HG02870 (cell line): ENCODE measurements around the gene CARMIL1.
"Not testable (repeated sequence)": the region's sequence is repeated elsewhere in the genome, so short reads cannot be mapped to it uniquely, and the experiment has no call there.

Source experiments
- ATAC-seq: cut with Tn5 transposase; IDR thresholded peaks from one replicate; pipeline ENCODE4 v1.9.1; 2021; ENCODE audit warnings: mild to moderate bottlenecking, moderate library complexity; ENCODE audit not compliant: unreplicated experiment

CARMIL1 gene

DNA sequence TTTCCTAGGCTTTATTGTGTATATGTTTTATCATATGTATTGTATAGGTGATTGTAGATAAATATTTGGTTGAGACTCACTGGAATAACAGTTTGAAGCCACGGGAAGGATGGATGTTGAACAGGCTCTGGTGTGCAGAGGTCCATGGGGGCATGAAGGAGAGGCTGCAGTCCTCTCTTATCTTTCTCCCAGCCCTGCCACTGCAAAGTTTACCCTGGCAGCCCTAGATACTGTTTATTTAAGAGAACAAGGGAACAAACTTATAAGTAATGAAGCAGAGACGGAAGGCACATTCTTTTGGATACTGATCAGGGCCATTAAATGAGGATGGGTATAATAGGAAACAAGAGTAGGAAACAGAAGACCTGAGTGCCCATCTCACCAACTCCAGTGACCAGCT lies 269.3 kb downstream of the CARMIL1 start:
- ATAC-seq = no peak

DNA sequence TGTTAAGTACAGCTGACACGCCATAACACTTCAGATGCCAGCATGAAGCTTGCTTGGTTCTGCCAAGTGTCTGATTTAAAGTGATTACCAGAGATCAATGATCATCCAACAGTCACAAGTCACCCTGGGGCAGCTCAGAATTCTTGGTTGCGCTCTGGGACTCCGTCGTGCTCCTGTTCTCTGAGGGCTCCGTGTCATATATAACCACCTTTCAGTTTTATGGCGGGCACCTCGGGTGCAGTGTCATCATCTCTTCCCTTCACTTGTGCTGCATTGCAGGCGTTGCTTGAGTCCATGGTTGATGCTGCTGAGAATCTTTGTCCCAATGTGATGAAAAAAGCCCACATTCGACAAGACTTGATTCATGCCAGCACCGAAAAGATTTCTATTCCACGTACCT lies 271.5 kb downstream of the CARMIL1 start:
- ATAC-seq = no peak

DNA sequence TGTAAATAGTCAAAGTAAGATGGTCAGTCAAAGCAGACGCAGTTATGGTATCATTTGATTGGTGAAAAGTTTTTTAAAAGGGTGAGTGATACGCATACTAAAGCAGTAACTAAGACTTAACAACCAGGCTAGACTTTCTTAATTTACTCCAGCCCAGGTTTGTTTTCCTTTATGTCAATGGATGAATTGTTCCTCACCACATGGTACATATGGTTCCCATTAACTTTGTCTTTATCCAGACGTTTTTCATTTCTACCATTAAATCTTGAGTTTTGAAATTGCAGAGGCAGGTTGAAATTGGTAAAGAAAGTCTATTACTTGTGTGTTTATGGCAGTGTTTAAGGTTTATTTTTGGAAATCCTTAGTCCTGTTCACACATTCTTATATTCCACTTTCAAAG lies 274.3 kb downstream of the CARMIL1 start:
- no peak for ATAC-seq

DNA sequence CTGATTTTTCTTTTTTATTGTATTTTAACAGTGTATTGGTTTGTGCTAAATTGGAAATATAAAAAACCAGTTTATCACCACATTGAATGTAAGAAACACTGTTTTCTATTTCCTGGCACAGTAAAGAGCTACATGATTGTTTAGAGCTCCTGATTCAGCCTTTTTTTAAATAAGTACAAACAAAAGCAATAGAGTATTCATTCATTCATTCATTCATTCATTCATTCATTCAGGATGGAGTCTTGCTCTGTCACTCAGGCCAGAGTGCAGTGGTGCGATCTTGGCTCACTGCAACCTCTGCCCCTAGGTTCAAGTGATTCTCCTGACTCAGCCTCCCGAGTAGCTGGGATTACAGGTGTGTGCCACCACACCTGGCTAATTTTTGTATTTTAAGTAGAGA lies 276.0 kb downstream of the CARMIL1 start:
- no peak for ATAC-seq

DNA sequence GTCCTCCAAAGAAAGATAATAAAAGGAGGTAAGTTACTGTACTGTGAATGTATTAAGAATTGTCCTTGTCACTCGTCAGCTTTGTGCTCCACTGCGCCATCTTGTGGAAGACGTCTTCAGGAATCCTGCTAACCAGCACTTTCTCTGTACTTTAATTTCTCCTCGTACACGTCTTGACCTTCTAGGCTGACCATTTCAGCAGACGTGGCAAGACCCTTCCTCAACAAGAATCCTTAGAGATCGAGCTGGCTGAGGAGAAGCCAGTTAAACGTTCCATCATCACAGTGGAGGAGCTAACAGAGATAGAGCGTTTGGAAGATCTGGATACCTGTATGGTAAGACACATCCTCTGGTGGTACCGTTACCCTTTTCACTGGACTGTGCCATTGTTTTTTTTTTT lies 277.3 kb downstream of the CARMIL1 start:
- ATAC-seq = no peak

DNA sequence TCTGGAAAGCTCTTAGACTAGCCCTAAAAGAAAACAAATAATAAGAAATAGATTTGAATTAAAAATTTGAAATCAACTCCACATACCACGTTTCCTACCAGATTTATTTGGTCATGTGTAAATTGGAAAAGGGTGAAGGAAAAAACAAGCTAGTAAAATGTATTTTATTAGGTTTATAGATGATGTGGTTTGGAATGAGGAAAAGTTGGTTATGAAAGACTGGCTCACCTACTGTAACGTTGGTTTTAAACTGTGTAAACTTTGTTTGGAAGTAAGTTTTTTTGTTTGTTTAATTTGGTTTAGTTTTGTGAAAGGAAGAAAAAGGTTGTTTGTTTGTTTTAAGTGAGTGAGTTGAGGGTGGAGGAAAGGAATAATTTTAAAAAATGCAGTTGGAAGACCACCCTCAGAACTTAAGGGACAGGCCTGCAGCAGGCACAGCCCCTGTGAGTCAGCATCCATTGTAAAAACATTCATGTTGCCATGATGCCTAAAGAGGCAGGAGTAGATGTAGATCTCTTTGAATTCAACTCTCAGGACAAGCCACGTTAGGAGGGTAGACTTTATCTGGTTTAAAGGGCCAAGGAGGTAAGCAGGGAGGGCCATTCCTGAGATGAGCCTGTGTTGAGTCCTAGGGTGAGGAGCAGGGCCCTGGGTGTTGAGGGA lies 279.1 kb downstream of the CARMIL1 start:
- no peak for ATAC-seq

DNA sequence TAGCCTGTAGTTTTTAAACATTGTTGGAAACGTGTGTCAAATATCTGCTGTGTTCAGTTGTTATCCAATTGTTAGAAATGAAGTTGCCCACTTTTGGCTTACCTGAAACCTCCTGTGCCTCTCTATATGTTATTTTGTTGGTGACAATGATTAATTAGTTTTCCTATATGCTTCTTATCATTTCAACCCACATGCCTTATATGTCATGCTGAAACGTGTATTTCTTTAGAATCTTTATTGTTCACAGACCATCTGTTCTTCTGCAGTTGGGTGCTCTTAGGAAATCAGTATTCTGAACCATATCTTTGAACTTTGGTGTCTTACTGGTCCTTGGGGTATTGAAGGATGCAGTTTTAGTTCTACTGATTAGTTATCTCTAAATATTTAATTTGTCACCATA lies 281.7 kb downstream of the CARMIL1 start:
- ATAC-seq = no peak

DNA sequence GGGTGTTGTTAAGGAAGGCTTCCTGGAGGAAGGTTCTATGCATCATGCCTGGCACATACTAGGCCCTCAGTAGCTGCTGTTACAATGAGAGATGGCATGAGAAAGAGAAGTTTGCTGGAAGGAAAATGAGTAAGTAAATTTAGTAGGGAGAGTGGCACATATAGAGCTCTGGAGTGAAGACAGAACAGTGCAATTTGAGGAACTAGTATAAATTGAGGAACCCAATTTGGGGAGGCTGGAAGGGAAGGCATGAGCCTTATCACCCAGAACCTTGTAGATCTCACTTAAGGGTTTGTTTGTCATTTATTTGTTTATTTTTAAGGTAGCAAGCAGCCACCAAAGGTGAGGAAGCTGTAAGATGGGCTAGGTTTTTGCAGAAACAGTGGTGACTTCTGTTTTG lies 285.8 kb downstream of the CARMIL1 start:
- ATAC-seq = no peak

DNA sequence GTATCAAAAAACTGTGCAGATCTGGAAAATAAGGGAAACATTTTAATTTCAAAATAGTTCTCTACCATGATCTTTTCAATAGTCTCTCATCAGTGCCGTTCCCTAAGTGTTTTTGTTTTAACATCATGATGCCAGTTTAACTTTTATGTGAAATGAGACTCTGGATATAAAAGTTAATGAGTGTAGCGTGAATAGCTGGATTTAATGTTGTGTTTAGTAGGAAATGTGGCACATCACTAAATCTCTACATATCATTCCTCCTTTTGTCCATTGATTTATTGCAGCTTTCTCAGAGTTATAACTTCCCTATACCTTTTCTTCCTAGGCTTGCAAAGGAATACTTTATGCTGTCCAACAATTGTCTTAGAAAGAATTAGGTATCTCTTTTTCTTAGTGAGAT lies 291.4 kb downstream of the CARMIL1 start:
- ATAC-seq = no peak

DNA sequence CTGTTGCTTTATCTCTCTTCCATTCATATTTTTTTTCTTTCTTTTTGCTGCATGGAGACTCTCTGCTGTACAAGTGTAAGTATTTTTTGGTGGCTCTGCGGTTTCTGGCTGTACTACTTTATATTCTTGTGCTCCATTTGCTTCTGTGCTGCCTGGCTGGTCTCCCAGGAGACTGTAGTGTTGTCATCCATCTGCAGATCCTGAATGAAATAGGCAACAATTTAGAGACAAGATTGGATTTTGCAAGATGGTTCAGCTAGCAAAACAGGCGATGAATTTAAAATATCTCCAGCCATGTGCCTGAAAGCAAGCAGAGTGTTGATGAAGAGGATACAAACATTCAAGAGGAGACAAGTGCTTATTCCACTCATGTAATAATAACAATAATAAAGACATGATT lies 297.7 kb downstream of the CARMIL1 start:
- ATAC-seq = no peak

DNA sequence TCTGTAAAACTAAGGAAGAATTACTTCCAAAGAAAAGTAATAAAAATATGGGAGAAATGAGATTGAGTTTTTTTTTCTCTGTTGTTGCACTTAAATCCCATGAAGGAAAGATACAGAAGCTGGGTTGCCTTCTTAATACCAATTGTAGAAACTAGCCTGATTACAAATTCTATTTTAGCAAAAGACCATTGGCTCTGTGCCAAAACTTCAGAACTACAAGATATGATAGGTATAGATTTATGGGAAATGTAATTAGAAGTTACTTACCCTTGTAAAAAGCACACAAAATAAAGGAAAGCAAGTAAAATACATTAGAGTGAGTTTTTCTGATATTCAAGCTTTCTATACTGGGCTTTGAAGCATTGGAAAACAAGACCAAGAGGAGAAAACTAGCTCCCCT lies 299.4 kb downstream of the CARMIL1 start:
- no peak for ATAC-seq

DNA sequence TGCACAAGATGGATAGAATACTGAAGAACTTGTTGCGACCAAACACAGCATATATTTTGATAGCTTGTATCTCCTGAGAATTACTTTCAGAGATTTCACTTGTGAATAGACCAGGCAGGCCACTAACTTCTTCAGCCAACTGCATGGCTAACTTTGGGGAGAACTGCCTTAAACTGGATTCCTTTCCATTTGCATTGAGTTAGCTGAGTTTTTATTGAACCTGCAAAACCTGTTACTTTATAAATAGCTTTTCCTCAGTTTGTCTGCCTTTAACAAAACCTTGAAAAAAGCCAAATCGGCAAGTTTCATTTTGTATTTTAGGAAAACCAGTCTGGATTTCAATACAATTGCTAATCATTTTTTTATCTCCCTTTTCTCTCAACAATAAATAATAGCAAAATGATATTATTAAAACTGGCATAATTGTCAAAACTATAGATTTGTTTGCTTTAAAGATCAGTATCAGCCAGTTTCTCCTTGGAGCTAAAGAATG lies 300.3 kb downstream of the CARMIL1 start:
- ATAC-seq = no peak

DNA sequence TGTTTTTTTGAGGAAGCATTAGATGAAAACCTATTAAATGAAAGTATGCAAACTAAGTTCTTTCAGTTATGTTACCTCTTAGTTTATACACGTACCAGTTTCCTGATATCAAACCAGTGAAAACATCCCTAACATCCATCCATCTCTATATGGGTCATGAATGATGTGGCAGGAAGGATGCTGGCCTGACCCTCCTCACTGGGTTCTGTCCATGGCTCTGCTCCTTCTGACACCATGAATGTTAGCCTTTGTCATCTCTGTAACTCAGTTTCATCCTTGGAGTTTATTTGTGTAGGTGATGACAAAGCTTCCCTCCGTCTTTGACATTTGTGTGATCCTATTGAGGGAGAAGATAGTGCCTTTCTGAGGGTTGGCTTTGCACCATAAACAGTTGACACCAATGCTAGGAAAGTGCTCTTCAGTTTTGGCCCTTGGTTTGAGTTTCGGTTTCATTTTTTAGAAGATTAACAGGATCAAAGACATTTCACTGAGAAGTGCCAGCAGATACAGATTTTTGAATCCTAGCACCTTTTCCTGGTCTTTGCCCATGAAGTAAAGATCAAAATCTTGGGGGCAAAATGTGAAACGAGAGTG lies 300.8 kb downstream of the CARMIL1 start:
- no peak for ATAC-seq

DNA sequence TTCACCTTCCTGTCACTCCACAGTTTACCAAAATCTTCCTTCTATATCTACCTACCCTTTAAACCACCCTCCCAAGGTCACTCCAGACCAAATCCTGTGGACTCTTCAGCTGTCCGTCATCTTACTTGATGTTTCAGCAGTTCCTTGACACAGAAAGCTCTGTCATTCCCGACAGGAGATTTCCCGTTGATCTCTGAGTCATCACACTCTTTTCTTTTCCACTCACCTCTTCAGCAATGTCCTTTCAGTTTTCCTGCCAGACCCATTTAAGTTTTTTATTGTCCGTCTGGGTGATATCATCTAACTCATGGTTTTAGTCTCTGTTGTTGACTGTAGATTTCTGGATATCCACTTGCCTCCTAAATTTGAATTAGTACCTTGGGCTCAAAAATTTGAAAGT lies 302.9 kb downstream of the CARMIL1 start:
- ATAC-seq = no peak

DNA sequence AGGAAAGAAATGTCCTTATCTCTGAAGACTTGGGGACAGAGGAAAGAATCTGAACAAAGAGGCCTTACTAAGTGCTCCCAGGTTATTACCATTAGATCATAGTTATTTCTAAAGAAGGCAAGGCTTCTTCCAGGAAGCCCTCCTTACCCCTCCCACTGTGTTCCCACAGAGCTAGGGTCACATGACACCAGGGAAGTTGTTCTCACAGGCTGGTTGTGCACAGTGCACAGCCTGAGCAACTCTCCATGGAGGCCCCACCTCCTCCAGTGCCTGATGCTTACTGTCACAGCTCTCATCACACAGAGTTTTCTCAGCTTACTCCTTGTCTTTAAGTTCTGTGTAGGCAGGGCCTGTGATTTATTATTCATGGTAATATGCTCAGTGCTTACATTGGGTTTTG lies 303.9 kb downstream of the CARMIL1 start:
- ATAC-seq = no peak

DNA sequence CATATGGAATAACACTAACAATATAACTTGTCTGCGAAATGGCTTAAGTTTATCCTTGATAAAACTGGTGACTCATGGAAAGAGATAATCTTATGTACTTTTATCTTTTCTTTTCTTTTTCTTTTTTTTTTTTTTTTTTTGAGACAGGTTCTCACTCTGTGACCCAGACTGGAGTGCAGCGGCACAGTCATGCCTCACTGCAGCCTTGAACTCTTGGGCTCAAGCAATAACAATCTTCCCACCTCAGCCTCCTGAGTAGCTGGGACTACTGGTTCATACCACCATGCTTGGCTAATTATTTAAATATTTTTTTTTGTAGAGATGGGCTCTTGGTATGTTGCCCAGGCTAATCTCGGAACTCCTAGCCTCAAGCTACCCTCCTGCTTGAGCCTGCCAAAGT lies 304.7 kb downstream of the CARMIL1 start:
- no peak for ATAC-seq

DNA sequence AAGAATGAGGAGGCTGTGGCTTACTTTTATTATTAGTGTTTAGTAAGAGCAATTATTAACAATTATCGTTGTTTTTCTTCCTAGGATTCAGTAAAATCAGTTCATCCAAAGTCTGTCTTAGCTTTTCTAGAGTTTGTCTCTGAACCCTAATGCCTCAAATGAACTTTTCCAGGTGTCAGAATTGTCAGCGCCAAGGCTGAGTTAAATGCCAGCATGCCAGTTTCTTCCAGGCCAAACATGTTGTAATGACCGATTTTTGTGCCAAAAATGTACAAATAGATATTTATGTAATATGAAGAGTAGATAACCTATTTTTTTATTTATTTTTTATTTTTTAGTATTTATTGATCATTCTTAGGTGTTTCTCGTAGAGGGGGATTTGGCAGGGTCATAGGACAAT lies 306.1 kb downstream of the CARMIL1 start:
- no peak for ATAC-seq

DNA sequence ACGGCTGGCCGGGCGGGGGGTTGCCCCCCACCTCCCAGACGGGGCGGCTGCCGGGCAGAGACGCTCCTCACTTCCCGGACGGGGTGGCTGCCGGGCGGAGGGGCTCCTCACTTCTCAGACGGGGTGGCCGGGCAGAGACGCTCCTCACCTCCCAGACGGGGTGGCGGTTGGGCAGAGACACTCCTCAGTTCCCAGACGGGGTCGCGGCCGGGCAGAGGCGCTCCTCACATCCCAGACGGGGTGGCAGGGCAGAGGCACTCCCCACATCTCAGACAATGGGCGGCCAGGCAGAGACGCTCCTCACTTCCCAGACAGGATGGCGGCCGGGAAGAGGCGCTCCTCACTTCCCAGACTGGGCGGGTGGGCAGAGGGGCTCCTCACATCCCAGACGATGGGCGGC lies 306.9 kb downstream of the CARMIL1 start:
- ATAC-seq = not testable (repeated sequence)

DNA sequence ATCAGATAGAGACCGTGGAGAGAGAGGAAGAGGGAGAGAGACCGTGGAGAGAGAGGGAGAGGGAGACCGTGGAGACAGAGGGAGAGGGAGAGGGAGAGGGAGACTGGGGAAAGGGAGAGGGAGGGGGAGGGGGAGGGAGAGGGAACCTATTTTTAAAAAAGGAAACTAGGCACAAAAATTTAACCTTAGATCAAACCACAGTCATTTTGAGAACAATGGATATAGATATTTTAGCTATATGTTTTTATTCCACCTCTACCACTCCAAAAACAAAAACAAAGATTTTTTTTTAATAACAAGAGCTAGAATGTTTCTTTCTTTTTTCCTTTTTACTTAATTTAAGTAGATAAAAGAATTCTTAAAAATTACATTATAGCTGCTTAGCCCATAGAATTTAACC lies 307.8 kb downstream of the CARMIL1 start:
- ATAC-seq = no peak

DNA sequence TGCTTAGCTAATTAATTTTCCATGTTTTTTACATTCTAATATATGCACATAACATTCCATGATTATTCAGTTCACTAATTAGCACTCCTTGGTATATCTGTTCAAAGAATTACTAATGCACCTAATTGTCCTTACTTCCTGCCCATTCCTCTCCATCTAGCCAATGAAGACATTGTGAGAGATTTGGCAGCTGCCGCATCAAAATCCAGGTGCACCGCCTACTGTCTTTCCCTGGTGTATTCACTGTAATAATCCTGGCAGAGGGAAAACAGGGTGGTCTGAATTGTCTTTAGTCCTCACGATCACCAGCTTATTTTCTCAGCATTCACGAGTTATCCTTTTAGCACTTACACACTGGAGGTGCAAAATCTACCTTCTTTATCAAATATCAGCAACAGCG lies 311.8 kb downstream of the CARMIL1 start:
- ATAC-seq = no peak

DNA sequence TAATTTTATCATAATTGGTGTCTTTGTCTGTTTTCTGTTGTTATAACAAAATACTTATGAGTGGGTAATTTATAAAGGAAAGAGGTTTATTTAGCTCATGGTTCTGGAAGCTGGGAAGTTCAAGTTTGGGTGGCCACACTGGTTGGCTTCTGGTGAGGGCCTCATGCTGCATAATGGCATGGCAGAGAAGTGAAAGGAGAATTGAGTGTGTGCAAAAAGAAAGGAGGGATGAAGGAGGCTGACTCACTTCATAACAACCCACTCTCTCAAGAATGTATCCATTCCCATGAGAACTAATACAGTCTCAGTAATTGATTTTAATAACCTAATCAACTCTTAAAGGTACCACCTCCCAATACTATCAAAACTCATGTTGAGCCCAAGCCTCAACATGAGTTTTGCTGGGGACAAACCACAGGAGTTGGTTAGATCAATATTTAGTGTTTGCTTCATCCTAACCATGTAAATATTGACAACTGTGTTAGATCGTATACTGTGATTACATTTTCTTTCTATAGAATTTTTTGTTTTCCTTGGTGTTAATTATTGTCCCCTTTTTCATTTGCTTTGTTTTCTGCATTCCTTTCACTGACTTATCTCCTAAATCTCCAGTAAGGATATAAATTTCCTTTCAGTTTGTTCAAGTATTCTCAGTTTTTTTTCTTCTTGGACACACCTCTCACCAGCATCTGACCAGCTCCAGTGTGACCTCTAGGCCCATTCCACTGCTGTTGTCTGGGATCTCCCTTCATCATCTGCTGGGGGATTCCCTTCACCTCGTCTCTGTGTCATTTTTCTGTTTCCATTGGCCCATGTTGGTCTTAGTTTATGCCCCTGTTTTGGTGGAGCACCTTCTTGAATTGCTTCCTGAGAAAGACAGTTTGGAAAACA lies 318.0 kb downstream of the CARMIL1 start:
- no peak for ATAC-seq

DNA sequence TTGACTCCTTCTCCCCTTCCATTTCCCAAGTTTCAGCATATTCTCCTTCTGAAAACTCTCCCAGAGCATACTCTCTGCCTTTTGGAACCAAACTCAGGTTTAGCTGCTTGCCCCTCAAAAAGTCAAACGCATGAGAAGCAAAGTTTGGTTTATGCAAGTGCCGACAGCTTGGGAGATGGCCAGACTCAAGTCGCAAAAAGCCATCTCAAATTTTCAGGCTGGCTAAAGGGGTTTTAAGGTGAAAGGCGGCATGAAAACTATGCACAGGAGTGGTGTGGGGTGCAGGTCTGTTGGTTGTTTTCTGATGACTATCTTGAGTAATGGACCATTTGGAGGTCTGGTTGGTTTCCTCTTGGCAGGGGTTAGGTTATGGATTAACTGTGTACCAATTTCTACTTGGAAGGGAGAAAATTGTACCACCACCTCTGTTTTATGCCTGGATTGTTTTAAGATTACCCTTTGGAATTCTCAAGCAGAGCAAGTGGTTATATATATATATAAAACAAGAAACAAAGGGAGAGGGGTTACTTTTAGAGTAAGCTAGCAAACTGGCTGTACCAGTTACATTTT lies 320.4 kb downstream of the CARMIL1 start:
- no peak for ATAC-seq
